GM10248 (cell line): ENCODE data around the gene PNLIPRP1.

Source experiments
- CTCF ChIA-PET: fragments of 300-600 bp; sonication (Branson Sonifier 250); formaldehyde crosslinking; extraction: SDS; loops from one replicate; lab custom pipeline; 2021; ENCODE audit warnings: antibody characterized with exemption; lab: Yijun Ruan, JAX
- POLR2A ChIA-PET: fragments of 350-650 bp; sonication (Branson Sonifier 250); formaldehyde crosslinking; extraction: SDS; loops from one replicate; lab custom pipeline; 2020; ENCODE audit warnings: antibody characterized with exemption; lab: Yijun Ruan, JAX
- DNase-seq: peaks from one replicate; pipeline ENCODE4 v3.0.0; 2012; ENCODE audit errors: extremely low spot score
- CTCF ChIP-seq: IDR thresholded peaks from 2 replicates; pipeline ENCODE4 v1.5.1; 2012; ENCODE audit warnings: mild to moderate bottlenecking, low read depth; ENCODE audit errors: extremely low read depth, missing control alignments, control extremely low read depth

PNLIPRP1 gene

GRCh38 chr10:116633216-116633600 is 42.4 kb downstream of the PNLIPRP1 start:
- POLR2A ChIA-PET: no interaction called here
- CTCF ChIA-PET: no interaction called here
- DNase-seq: no peak
- TF ChIP-seq CTCF: no peak

GRCh38 chr10:116634126-116634975 is 43.6 kb downstream of the PNLIPRP1 start:
- no peak for TF ChIP-seq CTCF
- no peak for DNase-seq
- ChIA-PET CTCF (no interaction called here), POLR2A (no interaction called here)

- ChIA-PET CTCF (no interaction called here), POLR2A (no interaction called here)
- no peak for TF ChIP-seq CTCF
- no peak for DNase-seq
Observed at GRCh38 chr10:116636385-116636784, 45.6 kb downstream of the PNLIPRP1 start.

- no peak for DNase-seq
- ChIA-PET CTCF (no interaction called here), POLR2A (no interaction called here)
- TF ChIP-seq CTCF: no peak
Observed at GRCh38 chr10:116636976-116637375, 46.2 kb downstream of the PNLIPRP1 start.

- ChIA-PET CTCF (no interaction called here), POLR2A (no interaction called here)
- DNase-seq: no peak
- TF ChIP-seq CTCF: no peak
Observed at GRCh38 chr10:116637830-116638229, 47.1 kb downstream of the PNLIPRP1 start.

GRCh38 chr10:116646502-116646901 is 55.7 kb downstream of the PNLIPRP1 start:
- ChIA-PET CTCF (no interaction called here), POLR2A (no interaction called here)
- no peak for TF ChIP-seq CTCF
- no peak for DNase-seq

GRCh38 chr10:116648903-116649302 is 58.1 kb downstream of the PNLIPRP1 start:
- no peak for DNase-seq
- ChIA-PET POLR2A (no interaction called here), CTCF (no interaction called here)
- TF ChIP-seq CTCF: no peak
